Right forelimb (tissue), 1 donor: Measurements from ENCODE around the gene PPP1R9A.

Experiments used
- DNase-seq: peaks from one replicate; pipeline ENCODE4 v3.0.0-alpha.2; 2018

Gene PPP1R9A

DNA sequence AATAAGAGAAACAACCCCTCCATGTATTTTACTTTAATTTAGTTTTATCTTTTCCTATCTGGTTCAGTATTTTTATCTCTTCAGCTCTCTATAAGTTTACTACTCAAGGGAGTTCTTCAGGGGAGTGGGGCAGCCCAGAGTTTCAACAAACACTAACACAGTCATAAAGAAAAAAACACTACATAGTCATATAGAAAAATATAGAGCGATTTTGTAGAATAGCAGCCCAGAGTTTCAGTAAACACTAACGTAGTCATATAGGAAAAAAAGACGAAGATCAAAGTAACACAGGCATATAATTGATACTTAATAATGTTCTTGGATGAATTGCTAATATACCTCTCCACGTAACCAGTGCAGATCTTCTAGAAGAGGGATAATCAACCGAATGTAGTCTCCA is 362.2 kb downstream of the PPP1R9A start:
- DNase-seq: no peak

DNA sequence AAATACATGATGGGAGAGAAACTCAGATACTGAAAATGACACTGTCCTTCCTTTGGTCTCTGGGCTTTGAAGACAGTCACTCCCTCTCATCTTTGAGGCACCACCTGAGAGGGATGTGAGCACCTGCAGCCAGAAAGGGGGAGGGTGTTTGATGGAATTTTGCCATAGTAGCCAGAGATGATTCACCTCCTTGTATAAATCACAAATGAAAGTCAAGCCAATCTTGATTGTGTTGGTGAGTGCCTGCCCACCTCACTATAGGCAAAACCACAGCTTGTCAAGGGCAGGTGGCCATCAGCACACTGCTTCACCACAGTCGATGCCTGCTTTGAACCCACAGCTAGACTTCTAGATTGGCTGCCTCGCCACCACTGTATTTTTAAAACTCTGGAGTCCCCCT is 368.7 kb downstream of the PPP1R9A start:
- no peak for DNase-seq

DNA sequence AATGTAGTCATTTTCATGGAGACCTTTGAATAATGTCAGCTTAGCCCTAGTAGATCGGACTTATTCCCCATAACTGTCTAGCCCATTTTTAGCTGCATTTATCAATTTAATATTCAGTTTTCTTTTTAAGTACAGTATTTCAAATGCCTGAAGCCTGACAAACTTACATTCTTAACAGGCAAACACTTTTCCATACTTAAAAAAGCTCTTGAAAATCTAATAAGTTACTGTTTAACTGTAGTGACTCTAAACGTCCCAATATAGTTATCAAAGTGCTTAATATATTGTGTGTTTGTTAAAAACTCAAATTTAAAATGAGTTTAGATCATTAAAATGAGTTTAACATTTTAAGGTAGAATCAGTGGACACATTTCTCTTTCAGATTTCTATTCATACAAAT is 372.0 kb downstream of the PPP1R9A start:
- no peak for DNase-seq

DNA sequence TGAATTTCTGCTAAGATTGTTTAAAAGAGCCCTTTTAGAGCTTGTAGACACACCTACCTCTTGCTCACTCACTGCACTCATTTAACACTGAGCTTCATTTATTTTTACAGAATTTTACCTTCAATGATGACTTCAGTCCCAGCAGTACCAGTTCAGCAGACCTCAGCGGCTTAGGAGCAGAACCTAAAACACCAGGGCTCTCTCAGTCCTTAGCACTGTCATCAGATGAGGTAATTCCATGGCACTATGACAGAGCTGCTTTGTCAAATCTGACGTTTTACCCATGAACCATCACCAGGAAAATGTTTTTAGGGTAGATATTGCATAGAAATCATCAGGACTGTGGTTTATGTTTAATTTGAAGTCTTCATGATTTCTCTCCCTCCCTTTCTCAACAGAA is 378.7 kb downstream of the PPP1R9A start:
- DNase-seq: no peak

DNA sequence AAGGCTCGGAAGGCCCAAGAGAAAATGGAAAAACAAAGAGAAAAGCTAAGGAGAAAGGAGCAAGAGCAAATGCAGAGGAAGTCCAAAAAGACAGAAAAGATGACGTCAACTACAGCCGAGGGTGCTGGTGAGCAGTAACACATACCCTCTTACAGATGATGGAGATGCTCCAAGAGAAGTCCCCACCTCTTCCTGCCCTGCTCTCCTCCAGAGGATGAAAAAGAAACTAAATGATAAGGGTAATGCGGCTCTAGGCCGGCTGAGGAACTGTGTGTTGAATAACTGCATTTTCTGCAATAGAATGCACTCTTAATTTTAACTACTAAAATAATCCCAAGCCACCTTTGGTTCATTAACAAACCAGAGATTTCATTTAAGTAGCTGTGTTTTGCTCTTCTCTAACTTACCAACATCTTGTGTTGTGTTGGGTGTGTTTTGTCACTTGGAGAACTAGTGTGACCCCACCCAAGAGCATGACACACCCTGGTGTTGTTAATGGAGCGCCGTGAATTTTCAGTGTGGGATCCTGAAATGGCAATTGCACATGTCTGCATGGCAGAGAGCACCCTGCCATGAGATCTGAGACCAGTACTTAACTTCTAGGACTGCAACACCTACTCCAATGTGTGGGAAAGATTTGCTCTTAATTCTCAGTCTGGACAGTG is 382.9 kb downstream of the PPP1R9A start:
- no peak for DNase-seq

DNA sequence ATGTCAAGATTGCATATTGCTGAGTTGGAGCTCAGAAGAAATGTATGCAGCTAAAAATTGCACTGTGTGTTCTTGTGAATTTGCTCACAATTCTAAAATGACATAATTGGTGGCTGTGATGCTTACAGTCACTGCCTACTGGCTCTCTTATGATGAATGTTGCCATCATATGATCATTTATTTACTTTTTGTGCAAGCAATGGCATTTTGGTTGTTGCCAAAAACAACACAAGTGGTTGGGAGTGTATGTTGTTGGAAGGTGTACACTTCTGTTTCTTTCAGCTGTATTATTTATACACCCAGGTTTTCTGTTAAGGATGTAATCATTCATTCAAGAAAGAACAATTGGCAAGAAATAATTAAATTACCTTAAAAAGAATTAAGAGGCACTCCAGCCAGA is 388.0 kb downstream of the PPP1R9A start:
- DNase-seq: no peak

DNA sequence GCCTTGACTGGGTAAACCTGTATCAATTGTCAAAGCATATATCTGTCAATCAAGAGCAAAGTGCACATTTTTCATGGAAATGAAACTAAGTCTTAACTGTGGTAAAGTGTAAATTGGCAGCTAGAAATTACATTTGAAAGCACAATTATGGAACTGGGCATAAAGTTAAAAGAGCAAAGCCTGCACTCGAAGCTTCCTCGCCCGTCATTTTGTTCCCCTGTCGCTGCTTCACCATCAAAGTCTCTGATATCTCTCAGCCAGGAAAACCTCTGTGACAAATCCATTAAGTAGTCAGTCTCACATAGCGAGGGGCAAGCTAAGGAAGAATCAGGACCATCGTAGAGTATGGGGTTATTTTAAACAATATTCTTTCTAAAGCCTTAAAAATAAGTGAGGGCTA is 389.1 kb downstream of the PPP1R9A start:
- no peak for DNase-seq

DNA sequence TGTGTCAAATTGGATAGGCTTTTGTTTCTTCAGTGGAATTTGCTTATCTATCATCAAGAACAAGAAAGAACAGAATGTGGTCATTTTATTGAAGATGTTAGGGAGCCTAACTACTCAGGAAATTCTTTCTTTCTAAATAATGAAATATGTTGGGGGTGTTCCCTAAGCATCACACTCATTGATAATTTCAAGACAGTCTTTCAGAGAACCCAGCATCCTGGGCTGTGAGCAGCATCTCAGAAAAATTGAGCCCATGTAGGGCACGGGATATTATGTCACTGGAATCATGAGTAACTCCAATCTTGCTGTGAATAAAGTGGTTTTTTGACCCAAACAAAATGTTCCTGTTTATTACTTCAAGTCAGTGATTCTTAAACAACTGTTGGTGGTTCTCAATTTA is 389.6 kb downstream of the PPP1R9A start:
- DNase-seq: no peak

DNA sequence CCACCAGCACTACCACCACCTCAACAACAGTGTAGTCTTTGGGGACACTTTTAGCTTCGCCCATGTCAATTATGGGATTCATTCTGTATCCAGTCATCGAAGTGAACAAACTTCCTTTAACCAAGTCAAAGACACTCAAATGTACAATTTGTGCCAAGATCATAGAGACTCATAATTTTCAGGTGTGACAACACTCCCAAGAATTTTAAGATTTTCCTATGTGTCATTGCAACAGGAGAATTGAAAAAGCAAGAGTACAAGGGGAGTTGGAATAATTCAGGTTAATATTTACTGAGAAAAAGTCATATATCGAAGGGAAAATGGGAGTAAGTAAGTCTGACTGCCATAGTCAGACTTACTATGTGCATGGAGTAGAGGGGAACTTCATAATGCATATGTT is 390.7 kb downstream of the PPP1R9A start:
- no peak for DNase-seq

DNA sequence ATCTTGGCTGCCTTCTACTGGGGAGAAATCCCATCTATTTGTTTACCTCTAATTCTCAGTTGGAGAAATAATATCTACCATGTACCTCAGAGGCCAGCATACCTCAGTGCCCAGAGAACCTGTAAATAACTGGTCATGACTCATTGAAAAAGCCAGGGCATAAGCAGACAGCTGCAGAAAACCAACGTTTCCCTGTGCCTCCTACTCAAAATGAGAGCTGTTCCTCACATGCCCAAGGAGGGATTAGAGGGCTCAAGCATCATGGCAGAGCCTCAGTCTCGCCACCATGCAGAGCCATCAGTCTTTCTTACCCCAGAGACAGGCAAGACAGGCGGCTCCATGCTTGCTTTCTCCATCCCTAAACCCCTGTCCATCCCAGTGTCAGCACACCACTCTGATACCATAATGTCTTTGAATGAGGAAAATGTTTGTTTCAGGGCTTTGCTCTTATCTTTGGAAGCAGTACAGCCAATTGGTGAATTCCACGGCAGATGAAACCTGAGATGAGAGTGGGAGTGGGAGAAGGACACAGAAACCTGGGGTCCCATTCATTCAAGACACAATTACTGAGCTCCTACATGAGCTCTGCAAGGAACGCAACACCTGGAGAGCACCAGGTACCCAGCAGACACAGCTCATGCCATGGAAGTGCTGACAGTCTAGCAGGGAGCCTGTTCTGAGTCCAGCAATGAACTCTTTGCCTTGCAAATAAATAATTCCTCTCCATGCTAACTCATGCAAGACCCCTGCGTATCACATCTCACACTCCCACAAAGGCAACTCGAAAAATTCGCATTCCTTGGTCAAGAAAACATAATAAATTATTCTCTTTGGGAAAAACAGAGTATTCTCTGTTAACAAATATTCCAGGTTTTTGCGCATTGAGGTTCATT is 395.9 kb downstream of the PPP1R9A start:
- no peak for DNase-seq

DNA sequence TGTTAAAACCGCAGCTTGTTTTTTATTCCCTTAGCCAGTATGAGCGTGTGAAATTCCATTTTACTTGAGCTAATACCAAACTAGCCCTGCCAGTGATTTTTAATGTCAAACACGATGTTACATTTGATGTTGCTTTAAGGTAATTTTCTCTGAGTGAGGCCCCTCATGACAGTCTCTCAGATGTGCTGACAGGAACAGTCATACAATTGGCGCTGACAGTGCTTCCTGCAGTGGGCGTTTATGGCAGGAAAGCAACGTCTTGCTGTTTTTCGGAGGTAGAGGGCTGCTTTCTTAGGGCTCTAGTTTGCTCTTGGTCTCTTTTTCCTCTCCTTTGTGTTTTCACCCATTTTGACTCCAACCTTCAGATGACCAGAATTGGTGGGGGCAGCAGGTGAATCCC is 397.6 kb downstream of the PPP1R9A start:
- DNase-seq: no peak

DNA sequence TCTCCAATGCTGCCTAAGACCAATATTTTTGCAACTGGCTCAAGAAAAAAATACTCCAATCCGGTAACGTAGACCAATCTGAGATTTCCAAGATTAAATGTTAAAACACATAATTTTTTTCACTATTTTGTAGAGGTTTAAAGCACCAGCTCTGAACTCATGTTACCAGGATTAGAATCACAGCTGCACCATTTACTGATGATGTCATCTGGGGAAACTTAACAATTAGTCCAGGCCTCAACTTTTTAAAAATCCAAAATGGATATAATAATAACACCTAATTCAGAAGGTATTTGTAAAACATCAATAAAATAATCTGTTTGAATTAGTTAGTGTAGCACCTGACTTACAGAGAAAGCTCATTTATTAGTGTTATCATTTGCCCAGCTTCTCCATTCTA is 402.6 kb downstream of the PPP1R9A start:
- no peak for DNase-seq

DNA sequence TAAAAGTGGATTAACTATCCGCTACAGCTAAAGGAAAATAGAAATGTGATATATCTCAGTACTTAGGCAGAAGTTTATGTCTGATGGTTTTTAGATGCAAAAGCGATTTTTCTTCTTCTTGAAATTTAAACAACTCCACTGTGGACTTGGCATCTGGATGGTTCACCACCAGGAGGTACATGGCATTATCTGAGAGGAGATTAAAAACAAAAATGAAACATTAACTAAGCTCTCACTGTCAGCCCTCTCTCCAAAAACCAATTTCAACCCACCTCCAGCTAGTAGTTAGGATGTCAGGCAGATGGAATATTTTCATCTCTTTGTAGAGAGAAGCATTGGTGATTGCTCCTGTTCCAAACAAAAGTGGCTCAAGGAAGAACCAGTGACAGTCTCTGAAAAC is 404.0 kb downstream of the PPP1R9A start:
- no peak for DNase-seq

DNA sequence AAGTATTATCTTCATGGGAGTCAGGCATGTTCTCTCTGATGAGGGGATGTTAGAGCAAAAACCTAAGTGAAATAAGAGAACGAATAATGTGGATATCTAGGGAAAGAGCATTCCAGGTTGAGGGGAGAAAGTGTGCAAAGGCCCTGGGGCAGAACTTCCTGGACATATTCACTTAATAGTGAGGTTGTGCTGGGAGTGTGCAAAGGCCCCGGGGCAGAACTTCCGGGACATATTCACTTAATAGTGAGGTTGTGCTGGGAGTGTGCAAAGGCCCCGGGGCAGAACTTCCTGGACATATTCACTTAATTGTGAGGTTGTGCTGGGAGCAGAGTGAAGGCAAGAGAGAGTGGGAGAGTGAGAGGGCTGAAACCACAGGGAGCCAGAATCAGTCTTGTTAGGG is 405.2 kb downstream of the PPP1R9A start:
- no peak for DNase-seq

DNA sequence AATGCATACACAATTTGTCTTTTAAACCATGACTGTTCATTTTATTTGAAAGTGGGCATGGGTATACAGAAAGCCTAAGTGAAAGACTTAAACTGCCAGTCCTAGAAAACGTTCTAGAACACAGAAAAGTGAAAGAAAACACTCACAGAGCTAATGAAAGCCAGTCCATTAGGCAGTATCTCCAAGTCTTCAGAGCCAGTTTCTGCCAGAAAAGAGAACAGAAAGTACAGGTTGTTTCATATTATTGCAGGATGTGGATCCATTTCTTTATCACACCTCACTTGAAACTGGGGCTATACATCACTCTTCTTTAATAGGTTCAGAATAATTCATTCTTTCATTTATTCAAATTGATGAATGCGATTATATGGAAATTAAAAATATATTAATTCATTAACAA is 409.2 kb downstream of the PPP1R9A start:
- DNase-seq: no peak

DNA sequence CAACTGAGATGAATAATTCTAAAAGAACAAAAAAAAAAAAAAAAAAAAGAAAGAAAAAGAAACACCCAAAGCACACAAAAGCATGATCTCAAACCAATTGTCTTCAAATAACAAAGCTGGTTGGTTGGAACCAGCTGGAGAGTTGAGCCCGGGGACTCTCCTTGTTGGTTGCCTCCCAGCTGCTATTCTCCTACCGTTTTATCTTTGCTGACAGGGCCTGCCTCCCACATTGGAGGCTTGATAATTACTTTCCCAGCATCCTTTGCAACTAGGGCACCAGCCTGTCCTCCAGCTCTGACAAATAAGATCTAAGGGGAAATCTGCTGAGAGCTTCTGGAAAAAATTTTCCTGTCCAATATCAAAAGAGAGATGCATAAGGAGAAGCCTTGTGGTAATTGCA is 410.2 kb downstream of the PPP1R9A start:
- DNase-seq: no peak

DNA sequence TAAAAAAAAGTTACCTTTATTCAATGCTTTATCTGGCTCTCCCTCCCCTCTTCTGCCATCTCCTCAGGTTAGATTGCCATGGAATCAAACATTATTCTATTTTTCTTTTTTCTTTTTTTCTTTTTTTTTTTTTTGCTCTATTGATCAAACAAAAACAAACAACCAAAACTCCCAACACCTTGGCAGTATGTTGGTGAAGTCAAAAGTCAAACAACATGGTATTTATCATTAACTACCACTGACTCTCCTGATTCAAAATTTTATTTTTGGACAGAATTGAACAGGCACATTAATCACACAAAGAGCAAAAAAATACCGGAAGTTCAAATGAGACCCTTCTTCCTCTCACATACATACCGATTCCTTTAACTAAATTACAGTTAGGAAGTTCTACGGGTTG is 410.6 kb downstream of the PPP1R9A start:
- DNase-seq: no peak

DNA sequence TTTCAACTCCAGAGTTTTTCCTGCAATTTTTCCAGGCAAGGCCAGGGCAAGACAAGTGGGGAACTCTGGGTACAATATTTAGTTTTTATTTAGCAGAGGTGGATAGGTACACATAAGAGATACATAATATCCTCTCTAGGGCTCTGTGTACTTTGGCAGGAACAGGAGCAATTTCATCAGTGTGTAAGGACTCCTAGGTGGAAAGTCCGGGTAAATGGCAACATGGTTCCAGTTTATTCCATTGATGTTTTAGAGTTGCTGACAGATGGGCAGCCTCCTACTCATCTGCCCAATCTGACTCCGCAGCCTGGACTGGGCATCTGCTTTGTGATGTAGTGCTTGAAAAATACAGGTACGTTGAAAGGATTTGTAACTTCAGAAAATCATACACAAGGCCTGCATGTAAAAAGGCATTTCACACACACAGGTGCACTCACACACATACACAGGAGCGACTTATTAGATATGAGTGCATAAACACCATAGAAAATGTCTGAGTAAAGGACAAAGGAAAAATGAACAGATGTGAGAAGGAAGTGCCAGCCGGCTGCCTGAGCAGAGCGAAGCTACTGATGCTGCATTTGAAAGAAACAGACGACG is 411.2 kb downstream of the PPP1R9A start:
- DNase-seq: no peak

DNA sequence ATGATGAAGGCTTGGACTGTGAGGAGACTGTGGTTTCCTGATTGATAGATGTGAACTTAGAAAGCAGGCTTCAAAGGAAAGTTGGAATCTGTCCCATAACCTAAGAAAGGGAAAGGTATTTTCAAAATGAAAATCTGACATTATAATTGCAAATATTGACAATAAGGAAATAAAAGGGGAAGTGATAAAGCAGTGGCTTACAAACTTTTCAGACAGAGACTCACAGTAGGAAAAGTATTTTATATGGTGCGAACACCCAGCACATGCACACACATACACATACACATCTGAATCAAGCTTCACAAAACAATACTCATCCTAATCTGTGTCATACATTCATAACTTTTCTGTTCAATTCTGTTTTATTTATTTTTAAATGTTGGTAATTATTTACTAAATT is 412.2 kb downstream of the PPP1R9A start:
- no peak for DNase-seq

DNA sequence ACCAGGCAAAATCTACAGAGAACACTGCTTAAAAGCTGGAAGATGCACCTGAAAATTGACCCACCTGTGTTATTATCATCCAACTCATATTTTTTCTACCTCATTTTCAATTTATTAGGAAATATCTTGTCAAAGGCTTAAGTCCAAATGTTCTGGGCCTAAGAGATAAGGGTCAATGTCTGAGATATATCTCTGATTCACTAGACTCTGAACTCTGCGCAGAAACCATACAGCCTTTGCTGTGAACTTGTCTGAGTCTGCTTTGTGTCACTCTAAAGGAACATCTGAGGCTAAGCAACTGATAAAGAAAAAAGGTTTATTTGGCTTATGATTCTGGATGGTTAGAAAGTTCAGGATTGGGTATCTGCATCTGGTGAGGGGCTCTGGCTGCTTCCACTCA is 413.3 kb downstream of the PPP1R9A start:
- no peak for DNase-seq

DNA sequence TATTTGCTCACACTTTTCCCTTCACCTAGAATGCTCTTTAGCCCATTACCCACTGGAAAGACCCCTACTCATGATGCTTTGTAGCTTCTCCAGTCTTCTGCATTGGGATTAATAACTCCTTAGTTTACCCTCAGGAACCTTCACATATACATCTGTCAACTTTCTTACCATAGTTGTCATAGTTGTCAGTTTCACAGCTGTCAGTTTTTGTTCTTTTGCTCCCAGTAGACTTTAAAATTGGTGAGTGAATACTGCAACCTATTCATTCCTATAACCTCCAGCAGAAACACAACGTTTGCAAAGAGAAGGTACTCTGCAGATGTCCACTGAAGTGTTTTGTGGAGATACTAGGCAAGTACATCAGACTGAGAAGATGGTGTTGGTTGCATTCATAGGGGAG is 414.3 kb downstream of the PPP1R9A start:
- no peak for DNase-seq

DNA sequence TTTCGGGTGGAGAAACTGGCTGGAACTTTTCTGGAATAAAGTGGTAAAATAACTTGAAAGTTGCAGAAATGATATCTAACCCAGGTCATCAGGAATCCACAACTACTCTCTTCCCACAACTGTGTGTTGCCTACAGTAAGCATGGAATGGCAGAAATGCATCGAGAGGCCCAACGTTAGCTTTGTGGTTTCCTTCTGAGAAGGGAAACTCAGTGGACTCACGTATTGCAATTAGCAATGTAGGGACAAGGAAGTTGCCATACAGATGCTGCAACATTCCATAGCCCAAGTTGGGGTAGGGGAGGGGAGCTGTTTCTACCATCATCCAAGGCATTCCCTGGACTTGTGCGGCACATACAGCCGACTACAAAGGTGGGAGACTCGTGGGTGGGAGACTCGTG is 415.0 kb downstream of the PPP1R9A start:
- DNase-seq: no peak

DNA sequence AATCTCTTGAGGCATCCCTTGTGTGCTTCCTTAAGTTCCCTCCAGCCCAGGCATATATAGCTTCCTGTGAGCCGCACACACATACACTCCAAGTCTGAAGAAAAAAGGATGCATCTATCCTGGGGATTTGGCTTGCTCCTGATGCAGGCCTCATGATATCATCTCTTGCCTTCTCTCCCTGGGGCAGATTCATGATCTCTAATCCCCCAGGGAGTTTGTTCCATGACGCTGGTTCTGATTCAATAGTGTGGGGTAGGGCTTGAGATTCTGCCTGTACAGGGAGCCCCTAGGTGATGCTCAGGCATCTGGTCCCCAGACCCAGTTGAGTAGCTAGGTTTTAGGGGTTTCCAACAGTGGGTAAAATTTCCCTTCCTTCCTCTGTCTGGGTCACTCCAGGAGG is 415.5 kb downstream of the PPP1R9A start:
- no peak for DNase-seq

DNA sequence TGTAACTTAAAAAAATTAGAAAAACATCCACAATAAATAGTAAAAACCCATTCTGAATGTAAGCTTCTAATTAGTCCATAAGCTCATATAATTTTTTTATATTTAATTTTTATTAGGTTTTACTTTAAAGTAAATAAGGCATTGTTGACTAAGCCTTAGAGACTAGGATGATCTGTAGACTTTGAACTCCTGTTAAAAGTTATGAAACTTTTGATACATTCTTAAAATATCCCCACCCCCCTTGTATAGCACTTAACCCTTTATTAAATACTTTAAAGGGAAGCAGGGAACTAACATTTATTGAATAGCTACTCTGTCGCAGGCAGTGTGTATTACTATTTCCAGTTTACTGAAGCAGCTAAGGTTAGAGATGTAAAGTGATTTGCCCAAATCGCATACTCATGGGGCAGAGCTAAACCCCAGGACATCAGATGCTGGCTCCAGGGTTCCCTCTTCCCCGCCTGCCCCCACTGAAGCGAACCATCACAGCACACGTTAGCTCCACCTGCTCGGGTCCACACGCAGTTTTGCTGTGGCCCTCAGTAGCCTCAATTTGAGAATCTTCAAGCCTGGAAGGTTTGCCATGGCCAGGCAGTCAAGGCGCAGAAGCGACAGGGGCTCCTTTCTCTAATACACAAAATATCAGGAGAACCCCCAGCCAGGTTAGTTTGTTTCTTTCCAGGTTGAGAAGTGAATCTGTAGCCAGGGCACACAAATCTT is 416.2 kb downstream of the PPP1R9A start:
- no peak for DNase-seq
